ENCODE data around the gene MAP2K2.

DNA sequence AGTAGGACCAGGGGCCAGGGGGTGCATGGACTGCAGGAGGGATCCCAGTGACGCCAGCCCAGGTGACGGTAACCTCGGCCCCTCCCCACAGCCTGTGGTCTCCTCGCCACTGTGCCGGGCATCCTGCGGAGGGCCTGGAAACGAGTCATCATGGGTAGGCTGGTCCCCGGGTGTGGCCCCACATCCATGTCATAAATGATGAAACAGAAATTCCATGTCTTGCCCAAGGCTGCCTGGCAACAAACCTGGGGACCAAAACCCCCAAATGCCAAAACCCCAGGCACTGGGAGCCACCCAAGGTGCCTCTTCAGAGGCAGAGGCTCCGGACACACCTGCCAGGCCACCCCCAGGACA is 20.9 kb downstream of the MAP2K2 start:
- no peak for TF ChIP-seq BACH2 (CRISPR knock-in tag; IDR thresholded peaks at IDR 0.05; ENCODE audit: borderline replicate concordance)
- TF ChIP-seq ZNF8 (CRISPR knock-in tag; IDR thresholded peaks at IDR 0.05) = no peak
- TF ChIP-seq ARNTL (CRISPR knock-in tag; IDR thresholded peaks at IDR 0.05; ENCODE audit: borderline replicate concordance, low read depth) = no peak
- TF ChIP-seq ZFP30 (CRISPR knock-in tag; IDR thresholded peaks at IDR 0.05) = no peak
- TF ChIP-seq, protein P1, sequence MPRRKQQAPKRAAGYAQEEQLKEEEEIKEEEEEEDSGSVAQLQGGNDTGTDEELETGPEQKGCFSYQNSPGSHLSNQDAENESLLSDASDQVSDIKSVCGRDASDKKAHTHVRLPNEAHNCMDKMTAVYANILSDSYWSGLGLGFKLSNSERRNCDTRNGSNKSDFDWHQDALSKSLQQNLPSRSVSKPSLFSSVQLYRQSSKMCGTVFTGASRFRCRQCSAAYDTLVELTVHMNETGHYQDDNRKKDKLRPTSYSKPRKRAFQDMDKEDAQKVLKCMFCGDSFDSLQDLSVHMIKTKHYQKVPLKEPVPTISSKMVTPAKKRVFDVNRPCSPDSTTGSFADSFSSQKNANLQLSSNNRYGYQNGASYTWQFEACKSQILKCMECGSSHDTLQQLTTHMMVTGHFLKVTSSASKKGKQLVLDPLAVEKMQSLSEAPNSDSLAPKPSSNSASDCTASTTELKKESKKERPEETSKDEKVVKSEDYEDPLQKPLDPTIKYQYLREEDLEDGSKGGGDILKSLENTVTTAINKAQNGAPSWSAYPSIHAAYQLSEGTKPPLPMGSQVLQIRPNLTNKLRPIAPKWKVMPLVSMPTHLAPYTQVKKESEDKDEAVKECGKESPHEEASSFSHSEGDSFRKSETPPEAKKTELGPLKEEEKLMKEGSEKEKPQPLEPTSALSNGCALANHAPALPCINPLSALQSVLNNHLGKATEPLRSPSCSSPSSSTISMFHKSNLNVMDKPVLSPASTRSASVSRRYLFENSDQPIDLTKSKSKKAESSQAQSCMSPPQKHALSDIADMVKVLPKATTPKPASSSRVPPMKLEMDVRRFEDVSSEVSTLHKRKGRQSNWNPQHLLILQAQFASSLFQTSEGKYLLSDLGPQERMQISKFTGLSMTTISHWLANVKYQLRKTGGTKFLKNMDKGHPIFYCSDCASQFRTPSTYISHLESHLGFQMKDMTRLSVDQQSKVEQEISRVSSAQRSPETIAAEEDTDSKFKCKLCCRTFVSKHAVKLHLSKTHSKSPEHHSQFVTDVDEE (CRISPR knock-in tag; IDR thresholded peaks at IDR 0.05) = no peak
- no peak for TF ChIP-seq TOX (CRISPR knock-in tag; IDR thresholded peaks at IDR 0.05; ENCODE audit: borderline replicate concordance)
- no peak for TF ChIP-seq ZNF70 (CRISPR knock-in tag; IDR thresholded peaks at IDR 0.05)
- no peak for TF ChIP-seq CSRNP3 (CRISPR knock-in tag; IDR thresholded peaks at IDR 0.05)
